HL-60 (cell line): ENCODE results near the gene CCSER1.

Experiments used
- POLR2AphosphoS5 ChIP-seq: IDR thresholded peaks from 2 replicates; pipeline ENCODE4 v1.6.1; 2012; ENCODE audit warnings: low read depth
- TF ChIP-seq, protein P1 (sequence below): IDR thresholded peaks from one replicate; pipeline ENCODE4 v1.5.1; 2011; ENCODE audit warnings: low read length, control low read depth, inconsistent platforms; ENCODE audit not compliant: insufficient read depth

DNA sequence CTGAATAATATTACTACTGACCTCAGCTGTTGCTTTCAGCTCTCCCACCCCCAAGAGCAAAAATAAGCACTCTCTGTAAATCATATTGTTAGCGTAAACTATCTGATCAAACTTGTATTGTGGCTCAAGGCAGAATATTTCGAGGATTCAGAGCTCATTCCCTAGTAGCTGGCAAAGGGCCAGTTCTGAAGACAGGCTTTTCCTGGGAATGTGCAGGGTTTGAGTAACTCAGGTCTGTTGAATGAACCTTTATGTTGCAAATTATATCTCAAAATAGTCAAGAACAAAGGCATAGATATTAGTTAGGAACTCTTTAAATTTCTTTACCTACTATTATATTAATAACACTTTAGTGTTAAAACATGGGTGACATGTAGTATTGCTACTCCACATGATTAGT lies 454.9 kb downstream of the CCSER1 start:
- TF ChIP-seq, protein P1, sequence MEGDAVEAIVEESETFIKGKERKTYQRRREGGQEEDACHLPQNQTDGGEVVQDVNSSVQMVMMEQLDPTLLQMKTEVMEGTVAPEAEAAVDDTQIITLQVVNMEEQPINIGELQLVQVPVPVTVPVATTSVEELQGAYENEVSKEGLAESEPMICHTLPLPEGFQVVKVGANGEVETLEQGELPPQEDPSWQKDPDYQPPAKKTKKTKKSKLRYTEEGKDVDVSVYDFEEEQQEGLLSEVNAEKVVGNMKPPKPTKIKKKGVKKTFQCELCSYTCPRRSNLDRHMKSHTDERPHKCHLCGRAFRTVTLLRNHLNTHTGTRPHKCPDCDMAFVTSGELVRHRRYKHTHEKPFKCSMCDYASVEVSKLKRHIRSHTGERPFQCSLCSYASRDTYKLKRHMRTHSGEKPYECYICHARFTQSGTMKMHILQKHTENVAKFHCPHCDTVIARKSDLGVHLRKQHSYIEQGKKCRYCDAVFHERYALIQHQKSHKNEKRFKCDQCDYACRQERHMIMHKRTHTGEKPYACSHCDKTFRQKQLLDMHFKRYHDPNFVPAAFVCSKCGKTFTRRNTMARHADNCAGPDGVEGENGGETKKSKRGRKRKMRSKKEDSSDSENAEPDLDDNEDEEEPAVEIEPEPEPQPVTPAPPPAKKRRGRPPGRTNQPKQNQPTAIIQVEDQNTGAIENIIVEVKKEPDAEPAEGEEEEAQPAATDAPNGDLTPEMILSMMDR = no peak
- no peak for TF ChIP-seq POLR2AphosphoS5
